ENCODE results near the gene NELFE.
"Not testable (repeated sequence)": the region's sequence is repeated elsewhere in the genome, so short reads cannot be mapped to it uniquely, and the experiment has no call there.

NELFE gene

DNA sequence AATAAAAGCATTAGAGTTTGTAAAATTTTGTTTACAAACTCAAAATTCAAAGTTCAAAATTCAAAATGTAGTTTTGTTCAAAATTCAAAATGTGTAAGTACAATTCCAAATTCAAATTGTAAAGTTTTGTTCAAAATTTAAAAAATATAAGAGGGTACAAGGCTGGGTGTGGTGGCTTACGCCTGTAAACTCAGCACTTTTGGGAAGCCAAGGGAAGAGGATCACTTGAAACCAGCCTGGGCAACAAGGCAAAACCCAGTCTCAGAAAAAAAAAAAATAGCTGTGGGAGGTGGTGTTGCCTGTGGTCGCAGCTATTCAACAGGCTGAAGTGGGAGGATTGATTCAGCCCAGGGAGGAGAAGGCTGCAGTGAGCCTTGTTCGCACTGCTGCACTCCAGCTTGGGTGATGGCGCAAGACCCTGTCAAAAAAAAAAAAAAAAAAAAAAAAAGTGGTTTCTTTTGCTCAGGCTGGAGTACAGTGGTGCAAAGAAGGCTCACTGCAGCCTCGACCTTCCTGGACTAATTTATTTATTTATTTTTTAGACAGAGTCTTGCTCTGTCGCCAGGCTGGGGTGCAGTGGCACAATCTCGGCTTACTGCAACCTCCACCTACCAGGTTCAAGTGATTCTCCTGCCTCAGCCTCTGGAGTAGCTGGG, 51.5 kb downstream of the NELFE start:
- in situ Hi-C loops (cut with HindIII; ENCODE audit: low sequenced_read_pairs) = no loop called here
- peak; percentile 32 for DNase-seq (ENCODE audit: low read depth)

DNA sequence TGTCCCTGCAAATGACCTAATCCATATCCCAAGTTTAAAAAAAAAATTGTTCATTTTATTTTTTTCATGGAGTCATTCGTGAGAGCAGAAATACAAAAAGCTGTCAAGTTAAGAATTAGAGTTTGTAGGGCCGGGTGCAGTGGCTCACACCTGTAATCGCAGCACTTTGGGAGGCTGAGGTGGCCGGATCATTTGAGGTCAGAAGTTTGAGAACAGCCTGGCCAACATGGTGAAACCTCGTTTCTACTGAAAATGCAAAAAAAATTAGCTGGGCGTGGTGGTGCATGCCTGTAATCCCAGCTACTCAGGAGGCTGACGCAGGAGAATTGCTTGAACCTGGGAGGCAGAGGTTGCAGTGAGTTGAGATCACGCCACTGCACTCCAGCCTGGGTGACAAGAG, 52.0 kb downstream of the NELFE start:
- in situ Hi-C loops (cut with HindIII; ENCODE audit: low sequenced_read_pairs); DNase-seq (ENCODE audit: low read depth); H3K4me3 ChIP-seq (ENCODE audit: low read depth, low read length): not testable (repeated sequence)

More for the DNA sequence above, 51.5 kb downstream of the NELFE start:
- TF ChIP-seq, protein P1, sequence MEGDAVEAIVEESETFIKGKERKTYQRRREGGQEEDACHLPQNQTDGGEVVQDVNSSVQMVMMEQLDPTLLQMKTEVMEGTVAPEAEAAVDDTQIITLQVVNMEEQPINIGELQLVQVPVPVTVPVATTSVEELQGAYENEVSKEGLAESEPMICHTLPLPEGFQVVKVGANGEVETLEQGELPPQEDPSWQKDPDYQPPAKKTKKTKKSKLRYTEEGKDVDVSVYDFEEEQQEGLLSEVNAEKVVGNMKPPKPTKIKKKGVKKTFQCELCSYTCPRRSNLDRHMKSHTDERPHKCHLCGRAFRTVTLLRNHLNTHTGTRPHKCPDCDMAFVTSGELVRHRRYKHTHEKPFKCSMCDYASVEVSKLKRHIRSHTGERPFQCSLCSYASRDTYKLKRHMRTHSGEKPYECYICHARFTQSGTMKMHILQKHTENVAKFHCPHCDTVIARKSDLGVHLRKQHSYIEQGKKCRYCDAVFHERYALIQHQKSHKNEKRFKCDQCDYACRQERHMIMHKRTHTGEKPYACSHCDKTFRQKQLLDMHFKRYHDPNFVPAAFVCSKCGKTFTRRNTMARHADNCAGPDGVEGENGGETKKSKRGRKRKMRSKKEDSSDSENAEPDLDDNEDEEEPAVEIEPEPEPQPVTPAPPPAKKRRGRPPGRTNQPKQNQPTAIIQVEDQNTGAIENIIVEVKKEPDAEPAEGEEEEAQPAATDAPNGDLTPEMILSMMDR (IDR thresholded peaks at IDR 0.05; ENCODE audit: low read depth, low read length, missing control alignments) = no peak
- no peak overlapping the region for H3K4me3 ChIP-seq (ENCODE audit: low read depth, low read length)

DNA sequence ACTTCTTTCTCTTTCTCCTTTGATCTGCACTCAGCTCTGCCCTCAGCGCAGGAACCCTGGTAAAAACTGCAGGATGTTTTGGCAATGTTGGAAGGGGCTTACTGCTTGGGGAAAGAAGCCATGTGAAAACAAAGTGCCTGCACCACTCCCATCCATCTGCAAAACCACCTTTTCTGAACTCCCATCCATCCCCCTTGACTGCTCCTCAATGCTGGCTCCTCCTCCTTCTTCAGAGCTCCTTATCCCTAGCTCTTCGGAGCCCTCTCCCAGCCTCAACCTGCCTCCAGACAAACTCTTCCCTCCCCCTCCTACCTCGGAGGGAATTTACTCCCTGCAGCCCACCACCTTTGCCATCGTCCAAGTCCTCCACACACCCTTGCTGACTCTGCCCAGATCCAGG, 52.6 kb downstream of the NELFE start:
- in situ Hi-C loops (cut with HindIII; ENCODE audit: low sequenced_read_pairs) = no loop called here
- DNase-seq (ENCODE audit: low read depth) = no peak
- TF ChIP-seq, protein P1 (IDR thresholded peaks at IDR 0.05; ENCODE audit: low read depth, low read length, missing control alignments) = no peak
- no peak overlapping the region for H3K4me3 ChIP-seq (ENCODE audit: low read depth, low read length)

- in situ Hi-C loops (cut with HindIII; ENCODE audit: low sequenced_read_pairs) = no loop called here
- DNase-seq (ENCODE audit: low read depth) = no peak
- no peak overlapping the region for H3K4me3 ChIP-seq (ENCODE audit: low read depth, low read length)
- TF ChIP-seq, protein P1 (IDR thresholded peaks at IDR 0.05; ENCODE audit: low read depth, low read length, missing control alignments) = no peak
These were observed 53.7 kb downstream of the NELFE start for GRCh38 chr6:31905041-31905440.

- in situ Hi-C loops (cut with HindIII; ENCODE audit: low sequenced_read_pairs) = no loop called here
- H3K4me3 ChIP-seq (ENCODE audit: low read depth, low read length) = no peak overlapping the region
- TF ChIP-seq, protein P1 (IDR thresholded peaks at IDR 0.05; ENCODE audit: low read depth, low read length, missing control alignments) = no peak
- DNase-seq (ENCODE audit: low read depth) = no peak
These were observed 54.8 kb downstream of the NELFE start for GRCh38 chr6:31903957-31904356.

Measured in astrocyte of the cerebellum (primary cell).